Natural killer cell (primary cell): Measurements from ENCODE around the gene JUND. TPM values are rescaled to one million over a fixed set of nuclear protein-coding genes. Genes with fewer than 3 reads are reported as not detected.
A peak's percentile ranks its signal among the peaks of the same experiment; 100 is the strongest.

Experiments used
- ATAC-seq, 3 donors: fragments of 150-1000 bp in 2 of 3; fragments of 200-7000 bp in 1 of 3; cut with Tn5 transposase; 1 replicate in 1 of 3; 2 replicates in 2 of 3; pipeline ENCODE4 v1.10.0; 2021; ENCODE audit warnings: mild to moderate bottlenecking in 2 of 3, moderate library complexity in 2 of 3
- DNase-seq, 2 donors: peaks; one replicate each; pipeline versions ENCODE4 v3.0.0 to v3.0.0-alpha.2; 2013 to 2021; ENCODE audit warnings: mixed read lengths in 1 of 2
- H3K27ac ChIP-seq: one replicate; pipeline ENCODE4 v1.5.1; 2013; ENCODE audit warnings: mild to moderate bottlenecking, low read length
- H3K27me3 ChIP-seq: one replicate; pipeline ENCODE4 v1.6.1; 2013; ENCODE audit warnings: low read length; ENCODE audit not compliant: control insufficient read depth, insufficient read depth
- H3K36me3 ChIP-seq: one replicate; pipeline ENCODE4 v1.6.1; 2013; ENCODE audit warnings: low read length; ENCODE audit not compliant: control insufficient read depth, insufficient read depth
- H3K4me1 ChIP-seq: one replicate; pipeline ENCODE4 v1.6.1; 2013; ENCODE audit warnings: low read length; ENCODE audit not compliant: control insufficient read depth, insufficient read depth
- H3K4me3 ChIP-seq: one replicate; pipeline ENCODE4 v1.5.1; 2013; ENCODE audit warnings: low read length
- H3K9me3 ChIP-seq: one replicate; pipeline ENCODE4 v1.6.1; 2013; ENCODE audit warnings: low read length; ENCODE audit not compliant: control insufficient read depth, insufficient read depth
- H3K27ac Mint-ChIP-seq, 2 donors: one replicate each; pipeline ENCODE4 v1.8.0; 2022; ENCODE audit warnings: mild to moderate bottlenecking in 2 of 2, mixed read lengths in 2 of 2, moderate library complexity in 1 of 2
- H3K27me3 Mint-ChIP-seq, 2 donors: one replicate each; pipeline ENCODE4 v1.8.0; 2022; ENCODE audit warnings: low read depth in 2 of 2, mixed read lengths in 2 of 2
- H3K36me3 Mint-ChIP-seq: one replicate; pipeline ENCODE4 v1.8.0; 2022; ENCODE audit warnings: mixed read lengths
- H3K4me1 Mint-ChIP-seq, 2 donors: one replicate each; pipeline ENCODE4 v1.8.0; 2022; ENCODE audit warnings: mixed read lengths in 2 of 2
- H3K4me3 Mint-ChIP-seq: one replicate; pipeline ENCODE4 v1.8.0; 2022; ENCODE audit warnings: mild to moderate bottlenecking, moderate library complexity, mixed read lengths
- H3K9me3 Mint-ChIP-seq, 2 donors: one replicate each; pipeline ENCODE4 v1.8.0; 2022; ENCODE audit warnings: mixed read lengths in 2 of 2
- CTCF ChIP-seq: fragments of 200-600 bp; IDR thresholded peaks from one replicate; pipeline ENCODE4 v1.8.0; 2022; ENCODE audit warnings: antibody characterized with exemption
- WGBS: methylation state at CpG from one replicate; pipeline ENCODE4 v1.1.7; 2013; ENCODE audit warnings: missing lambda C conversion rate; ENCODE audit not compliant: insufficient coverage; 5-methylcytosine and 5-hydroxymethylcytosine counted together
- intact Hi-C: fragments of 100-400 bp; cut with micrococcal nuclease; formaldehyde crosslinking; loops from one replicate; pipeline ENCODE4 v1.14.2; 2022
- total RNA-seq, 4 donors: library from RNA; stranded (reverse); fragments of 120-200 nt in 1 of 4; gene quantifications; one replicate each; pipeline versions ENCODE4 v1.2.3 to v1.2.4, GENCODE V29; 2013 to 2022

JUND gene
- total RNA-seq, 3 donors from 2014 or later (not counting 1 experiment from before 2014, with no cell fraction given), result 1,182 to 2,122 (median 1,520) TPM

GRCh38 chr19:18282021-18282787 is 782 bp upstream of the JUND start:
- peaks cover 45 to 59% of the 10 kb centered on the region in 2 donors for H3K4me1 Mint-ChIP-seq
- intact Hi-C loops, result no loop called here

GRCh38 chr19:18280247-18281081 is 958 bp downstream of the JUND start:
- peaks cover 12% of the 10 kb centered on the region for H3K36me3 Mint-ChIP-seq
- WGBS, result under 1% methylated on average over 111 of the region's 111 CpGs
- no peaks in the 10 kb centered on the region for H3K9me3 Mint-ChIP-seq
- H3K27me3 Mint-ChIP-seq, result peaks cover 0 to 6% of the 10 kb centered on the region in 2 donors
- Histone ChIP-seq H3K4me3 (peak overlapping the region; percentile 92), H3K4me1 (peaks cover 46% of the 10 kb centered on the region), H3K27ac (peak overlapping the region; percentile 100), H3K27me3 (no peaks in the 10 kb centered on the region), H3K36me3 (peaks cover 21% of the 10 kb centered on the region), H3K9me3 (no peaks in the 10 kb centered on the region)
- peak overlapping the region; percentile 97 to 99 for H3K27ac Mint-ChIP-seq
- peaks cover 31 to 50% of the 10 kb centered on the region in 2 donors for H3K4me1 Mint-ChIP-seq
- intact Hi-C loops, result loop anchor here (1.0 kb wide), 1 partner anchor 10 kb away; no protein-coding TSS in a partner anchor
- H3K4me3 Mint-ChIP-seq, result peak overlapping the region; percentile 99
- TF ChIP-seq CTCF, result no peak
- peak; percentile 5 to 22 (median 6) for ATAC-seq
- peak; percentile 77 to 91 for DNase-seq

More at GRCh38 chr19:18282021-18282787, 782 bp upstream of the JUND start:
- TF ChIP-seq CTCF, result no peak
- 10% methylated on average over 12 of the region's 27 CpGs for WGBS
- H3K9me3 ChIP-seq, result no peaks in the 10 kb centered on the region
- ATAC-seq, result no peak
- peak in 1 of 2 donors; percentile 45 for DNase-seq
- peak overlapping the region; percentile 97 to 99 for H3K27ac Mint-ChIP-seq
- no peaks in the 10 kb centered on the region for H3K9me3 Mint-ChIP-seq
- peaks cover 12% of the 10 kb centered on the region for H3K36me3 Mint-ChIP-seq
- no peaks in the 10 kb centered on the region for H3K27me3 ChIP-seq
- peaks cover 40% of the 10 kb centered on the region for H3K4me1 ChIP-seq
- peaks cover 0 to 6% of the 10 kb centered on the region in 2 donors for H3K27me3 Mint-ChIP-seq
- peak overlapping the region; percentile 86 for H3K4me3 Mint-ChIP-seq
- peak overlapping the region; percentile 74 for H3K4me3 ChIP-seq
- H3K27ac ChIP-seq, result peak overlapping the region; percentile 100
- H3K36me3 ChIP-seq, result peaks cover 15% of the 10 kb centered on the region

DNA sequence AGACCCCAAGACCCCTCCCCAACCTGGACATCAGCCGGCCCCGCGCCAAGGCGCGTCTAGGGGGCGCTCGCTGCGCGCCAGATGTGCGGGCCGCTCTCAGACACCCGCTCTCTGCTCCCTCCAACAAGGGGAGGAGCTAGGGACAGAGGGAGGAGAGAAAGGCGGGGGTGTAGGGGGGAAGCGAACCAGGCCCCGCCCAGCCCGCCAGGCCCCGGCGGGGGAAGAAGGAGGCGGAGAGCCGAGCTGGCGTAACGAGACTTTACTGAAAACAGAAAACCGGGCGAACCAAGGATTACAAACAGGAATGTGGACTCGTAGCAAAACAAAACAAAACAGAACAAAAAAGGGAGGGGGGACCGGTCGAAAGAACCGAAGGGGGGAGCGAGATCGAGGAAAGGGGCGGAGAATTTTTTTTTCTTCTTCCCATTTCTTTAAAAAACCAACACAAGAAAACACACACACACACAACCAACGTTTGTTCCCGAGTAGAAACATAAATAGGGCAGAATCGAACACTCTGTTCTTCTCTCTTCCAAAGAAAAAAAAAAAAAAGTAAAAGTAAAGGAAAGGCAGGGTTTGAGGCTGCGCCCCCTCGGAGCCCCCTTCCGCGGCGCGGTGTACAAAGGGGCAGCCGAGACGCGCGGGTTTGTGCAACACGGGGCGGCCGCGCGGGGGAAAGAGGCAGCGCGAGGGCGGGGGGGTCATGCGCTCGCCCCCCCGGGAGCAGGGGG is 1.7 kb downstream of the JUND start:
- Mint-ChIP-seq H3K4me1 (peaks cover 24 to 46% of the 10 kb centered on the region in 2 donors), H3K9me3 (no peaks in the 10 kb centered on the region), H3K27ac (peak overlapping the region; percentile 97 to 99), H3K4me3 (peak overlapping the region; percentile 99), H3K27me3 (peaks cover 0 to 6% of the 10 kb centered on the region in 2 donors), H3K36me3 (peaks cover 12% of the 10 kb centered on the region)
- intact Hi-C loops, result loop anchor here (1.0 to 5.0 kb wide), 5 partner anchors 25 to 138 kb away; partner anchors contain the start of genes LSM4, MPV17L2 and SSBP4
- Histone ChIP-seq H3K27ac (peak overlapping the region; percentile 100), H3K9me3 (no peaks in the 10 kb centered on the region), H3K27me3 (no peaks in the 10 kb centered on the region), H3K36me3 (peaks cover 27% of the 10 kb centered on the region), H3K4me1 (peaks cover 48% of the 10 kb centered on the region), H3K4me3 (peak overlapping the region; percentile 92)
- ATAC-seq, result peak; percentile 20 to 58 (median 35)
- under 1% methylated on average over 41 of the region's 55 CpGs for WGBS
- TF ChIP-seq CTCF, result peak; percentile 75
- peak; percentile 86 to 96 for DNase-seq
